ENCODE data around the gene CCDC30. TPM values are rescaled to one million over a fixed set of nuclear protein-coding genes. Genes with fewer than 3 reads are reported as not detected.

CCDC30 gene
- polyA plus RNA-seq, 3 donors: 0.95 to 1.5 (median 1.2) TPM

DNA sequence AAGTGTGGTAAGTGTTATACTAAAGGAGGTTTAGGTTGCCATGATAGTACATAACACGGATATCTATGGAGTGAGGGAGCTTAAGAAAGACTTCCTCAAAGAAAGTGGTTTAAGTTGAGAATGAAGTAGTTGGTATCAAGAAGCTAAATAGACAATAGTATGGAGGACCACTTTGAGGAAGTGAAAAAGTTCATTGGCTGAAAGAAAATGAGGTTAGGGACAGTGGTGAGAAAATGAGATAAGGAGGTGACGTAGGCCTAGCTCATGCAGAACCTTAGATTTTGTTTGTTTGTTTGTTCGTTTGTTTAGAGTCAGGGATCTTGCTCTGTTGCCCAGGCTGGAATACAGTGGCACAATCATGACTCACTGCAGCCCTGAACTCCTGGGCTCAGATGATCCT is 122.9 kb downstream of the CCDC30 start:
- H3K36me3 Mint-ChIP-seq: peaks cover 12 to 20% of the 10 kb centered on the region in 2 donors
- H3K27me3 Mint-ChIP-seq (ENCODE audit: low read depth in 3 of 3): no peaks in the 10 kb centered on the region
- intact Hi-C loops (cut with micrococcal nuclease): no loop called here
- 63% methylated on average over 1 of the region's 3 CpGs for WGBS (ENCODE audit: insufficient coverage)
- Histone ChIP-seq H3K4me3 (replicated peaks in 1 of 3; ENCODE audit: low read depth in 2 of 3, low read length in 3 of 3) (no peak overlapping the region), H2AFZ (ENCODE audit: insufficient read depth, low read depth, low read length, poor library complexity, severe bottlenecking) (no peak overlapping the region), H3K36me3 (replicated peaks in 1 of 2; ENCODE audit: control insufficient read depth in 1 of 2, insufficient read depth in 2 of 2, low read length in 2 of 2) (no peaks in the 10 kb centered on the region), H3K27ac (ENCODE audit: low read depth in 1 of 2, low read length in 2 of 2) (no peak overlapping the region), H3K4me1 (ENCODE audit: control insufficient read depth in 1 of 2, insufficient read depth in 2 of 2, low read length in 2 of 2) (no peaks in the 10 kb centered on the region), H3K79me2 (ENCODE audit: insufficient read depth, low read length) (no peaks in the 10 kb centered on the region), H3K9ac (ENCODE audit: insufficient read depth, low read length, poor library complexity, severe bottlenecking) (no peak overlapping the region), H4K20me1 (ENCODE audit: insufficient read depth, low read length) (no peaks in the 10 kb centered on the region), H3K9me3 (replicated peaks in 1 of 2; ENCODE audit: control insufficient read depth in 1 of 2, insufficient read depth in 1 of 2, low read length in 2 of 2) (peaks cover 12 to 28% of the 10 kb centered on the region in 2 donors), H3K27me3 (ENCODE audit: control insufficient read depth in 2 of 2, insufficient read depth in 2 of 2, low read length in 2 of 2) (no peaks in the 10 kb centered on the region), H3K4me2 (replicated peaks; ENCODE audit: extremely low read depth, low read length, poor library complexity, severe bottlenecking) (no peak overlapping the region)
- DNase-seq: no peak
- H3K27ac Mint-ChIP-seq: no peak overlapping the region
- peaks cover 17 to 33% (median 27%) of the 10 kb centered on the region in 7 donors for H3K9me3 Mint-ChIP-seq
- H3K4me1 Mint-ChIP-seq: no peaks in the 10 kb centered on the region
- TF ChIP-seq, protein P1, sequence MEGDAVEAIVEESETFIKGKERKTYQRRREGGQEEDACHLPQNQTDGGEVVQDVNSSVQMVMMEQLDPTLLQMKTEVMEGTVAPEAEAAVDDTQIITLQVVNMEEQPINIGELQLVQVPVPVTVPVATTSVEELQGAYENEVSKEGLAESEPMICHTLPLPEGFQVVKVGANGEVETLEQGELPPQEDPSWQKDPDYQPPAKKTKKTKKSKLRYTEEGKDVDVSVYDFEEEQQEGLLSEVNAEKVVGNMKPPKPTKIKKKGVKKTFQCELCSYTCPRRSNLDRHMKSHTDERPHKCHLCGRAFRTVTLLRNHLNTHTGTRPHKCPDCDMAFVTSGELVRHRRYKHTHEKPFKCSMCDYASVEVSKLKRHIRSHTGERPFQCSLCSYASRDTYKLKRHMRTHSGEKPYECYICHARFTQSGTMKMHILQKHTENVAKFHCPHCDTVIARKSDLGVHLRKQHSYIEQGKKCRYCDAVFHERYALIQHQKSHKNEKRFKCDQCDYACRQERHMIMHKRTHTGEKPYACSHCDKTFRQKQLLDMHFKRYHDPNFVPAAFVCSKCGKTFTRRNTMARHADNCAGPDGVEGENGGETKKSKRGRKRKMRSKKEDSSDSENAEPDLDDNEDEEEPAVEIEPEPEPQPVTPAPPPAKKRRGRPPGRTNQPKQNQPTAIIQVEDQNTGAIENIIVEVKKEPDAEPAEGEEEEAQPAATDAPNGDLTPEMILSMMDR (IDR thresholded peaks at IDR 0.05): no peak
- no peak overlapping the region for H3K4me3 Mint-ChIP-seq

DNA sequence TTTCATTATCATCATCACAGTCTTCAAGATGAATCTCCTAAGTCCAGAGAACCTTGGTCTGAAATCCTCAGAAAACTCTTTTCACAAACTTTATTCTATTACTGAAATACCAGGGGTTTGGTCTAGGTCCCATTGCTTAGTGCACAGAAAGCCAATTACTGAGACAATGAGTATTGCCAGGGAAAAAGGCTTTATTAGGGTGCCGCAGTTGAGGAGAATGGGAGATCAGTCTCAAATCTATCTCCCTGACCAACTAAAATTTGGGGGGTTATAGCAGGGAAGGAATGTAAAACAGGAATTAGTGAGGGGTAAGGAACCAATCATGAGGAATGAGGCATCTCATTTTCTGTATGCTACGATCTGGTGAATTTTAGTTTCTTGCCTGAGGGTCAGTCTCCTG is 124.7 kb downstream of the CCDC30 start:
- Mint-ChIP-seq H3K4me3 (no peak overlapping the region), H3K4me1 (no peaks in the 10 kb centered on the region)
- H3K9me3 ChIP-seq (replicated peaks in 1 of 2; ENCODE audit: control insufficient read depth in 1 of 2, insufficient read depth in 1 of 2, low read length in 2 of 2): peaks cover 12 to 28% of the 10 kb centered on the region in 2 donors

More for the DNA sequence above, 124.7 kb downstream of the CCDC30 start:
- no peaks in the 10 kb centered on the region for H3K79me2 ChIP-seq (ENCODE audit: insufficient read depth, low read length)
- Mint-ChIP-seq H3K27me3 (ENCODE audit: low read depth in 3 of 3) (no peaks in the 10 kb centered on the region), H3K36me3 (peaks cover 12 to 20% of the 10 kb centered on the region in 2 donors), H3K27ac (no peak overlapping the region), H3K9me3 (peaks cover 17 to 33% (median 27%) of the 10 kb centered on the region in 7 donors)
- H3K4me2 ChIP-seq (replicated peaks; ENCODE audit: extremely low read depth, low read length, poor library complexity, severe bottlenecking): no peak overlapping the region
- H3K27me3 ChIP-seq (ENCODE audit: control insufficient read depth in 2 of 2, insufficient read depth in 2 of 2, low read length in 2 of 2): no peaks in the 10 kb centered on the region
- H3K4me3 ChIP-seq (replicated peaks in 1 of 3; ENCODE audit: low read depth in 2 of 3, low read length in 3 of 3): no peak overlapping the region
- no peak overlapping the region for H2AFZ ChIP-seq (ENCODE audit: insufficient read depth, low read depth, low read length, poor library complexity, severe bottlenecking)
- no peaks in the 10 kb centered on the region for H3K4me1 ChIP-seq (ENCODE audit: control insufficient read depth in 1 of 2, insufficient read depth in 2 of 2, low read length in 2 of 2)
- TF ChIP-seq, protein P1 (IDR thresholded peaks at IDR 0.05): no peak
- no peak overlapping the region for H3K27ac ChIP-seq (ENCODE audit: low read depth in 1 of 2, low read length in 2 of 2)
- DNase-seq: no peak
- WGBS (ENCODE audit: insufficient coverage): no CpG with 5 or more reads among the region's 2 CpGs
- H3K36me3 ChIP-seq (replicated peaks in 1 of 2; ENCODE audit: control insufficient read depth in 1 of 2, insufficient read depth in 2 of 2, low read length in 2 of 2): no peaks in the 10 kb centered on the region
- intact Hi-C loops (cut with micrococcal nuclease): no loop called here
- no peak overlapping the region for H3K9ac ChIP-seq (ENCODE audit: insufficient read depth, low read length, poor library complexity, severe bottlenecking)
- H4K20me1 ChIP-seq (ENCODE audit: insufficient read depth, low read length): no peaks in the 10 kb centered on the region
